Endodermal cell (in vitro differentiated cells): Measurements from ENCODE around the gene SAXO1. TPM values are rescaled to one million over a fixed set of nuclear protein-coding genes. Genes with fewer than 3 reads are reported as not detected.

Source experiments
- DNase-seq: peaks from one replicate; pipeline ENCODE4 v3.0.0-alpha.2; 2017
- H3K27ac ChIP-seq: 2 replicates; pipeline ENCODE4 v1.5.1; 2013; ENCODE audit warnings: mild to moderate bottlenecking, low read depth, low read length, moderate library complexity
- H3K27me3 ChIP-seq: 2 replicates; pipeline ENCODE4 v1.6.1; 2013; ENCODE audit warnings: mild to moderate bottlenecking, low read length, moderate library complexity; ENCODE audit not compliant: insufficient read depth, control insufficient read depth, poor library complexity, severe bottlenecking
- H3K36me3 ChIP-seq: 2 replicates; pipeline ENCODE4 v1.7.0; 2013; ENCODE audit warnings: mild to moderate bottlenecking, low read length, moderate library complexity; ENCODE audit not compliant: control insufficient read depth, insufficient read depth
- H3K4me1 ChIP-seq: one replicate; pipeline ENCODE4 v1.7.0; 2013; ENCODE audit warnings: low read length; ENCODE audit not compliant: control insufficient read depth, insufficient read depth
- H3K4me3 ChIP-seq: 2 replicates; pipeline ENCODE4 v1.5.1; 2013; ENCODE audit warnings: mild to moderate bottlenecking, low read length, moderate library complexity
- H3K9ac ChIP-seq: 2 replicates; pipeline ENCODE4 v1.6.1; 2013; ENCODE audit warnings: mild to moderate bottlenecking, low read length, moderate library complexity; ENCODE audit not compliant: poor library complexity, severe bottlenecking; ENCODE audit errors: extremely low read depth
- H3K9me3 ChIP-seq: 2 replicates; pipeline ENCODE4 v1.6.1; 2013; ENCODE audit warnings: mild to moderate bottlenecking, low read length, moderate library complexity; ENCODE audit not compliant: control insufficient read depth
- H3K27ac Mint-ChIP-seq: 2 replicates; pipeline ENCODE4 v1.8.0; 2020; ENCODE audit warnings: mixed read lengths
- H3K27me3 Mint-ChIP-seq: 2 replicates; pipeline ENCODE4 v1.8.0; 2021; ENCODE audit warnings: mild to moderate bottlenecking, mixed read lengths; ENCODE audit not compliant: insufficient read depth
- H3K36me3 Mint-ChIP-seq: 2 replicates; pipeline ENCODE4 v1.8.0; 2020; ENCODE audit warnings: low read depth, mixed read lengths
- H3K4me1 Mint-ChIP-seq: 2 replicates; pipeline ENCODE4 v1.8.0; 2020; ENCODE audit warnings: mixed read lengths
- H3K4me3 Mint-ChIP-seq: 2 replicates; pipeline ENCODE4 v1.8.0; 2020; ENCODE audit warnings: mild to moderate bottlenecking, moderate library complexity, mixed read lengths
- H3K9me3 Mint-ChIP-seq: 2 replicates; pipeline ENCODE4 v1.8.0; 2020; ENCODE audit warnings: mild to moderate bottlenecking, mixed read lengths
- WGBS, 2 experiments: methylation state at CpG; one replicate each; pipeline versions ENCODE4 v1.1.5 to v1.1.7; 2013; ENCODE audit warnings: missing lambda C conversion rate in 2 of 2, mixed read lengths in 1 of 2; ENCODE audit not compliant: insufficient coverage in 1 of 2, insufficient read length in 1 of 2; 5-methylcytosine and 5-hydroxymethylcytosine counted together
- total RNA-seq, 2 donors: library from RNA; stranded (reverse); fragmentation: NEBNext Ultra II Directional in 1 of 2; extraction: Animal tissue kit (Norgen Biotek cat#: 25700) in 1 of 2; gene quantifications; 2 replicates in 1 of 2; 3 replicates in 1 of 2; pipeline ENCODE4 v1.2.1, GENCODE V29; 2021
- TF ChIP-seq, protein P1 (sequence below): fragments of 200-600 bp; sonication (generic); conservative IDR thresholded peaks from 2 replicates; pipeline ENCODE4 v1.5.0; 2021; ENCODE audit warnings: antibody characterized with exemption, mild to moderate bottlenecking

SAXO1 gene
- total RNA-seq, 2 donors from 2014 or later = 0.04 to 1.2 TPM

DNA sequence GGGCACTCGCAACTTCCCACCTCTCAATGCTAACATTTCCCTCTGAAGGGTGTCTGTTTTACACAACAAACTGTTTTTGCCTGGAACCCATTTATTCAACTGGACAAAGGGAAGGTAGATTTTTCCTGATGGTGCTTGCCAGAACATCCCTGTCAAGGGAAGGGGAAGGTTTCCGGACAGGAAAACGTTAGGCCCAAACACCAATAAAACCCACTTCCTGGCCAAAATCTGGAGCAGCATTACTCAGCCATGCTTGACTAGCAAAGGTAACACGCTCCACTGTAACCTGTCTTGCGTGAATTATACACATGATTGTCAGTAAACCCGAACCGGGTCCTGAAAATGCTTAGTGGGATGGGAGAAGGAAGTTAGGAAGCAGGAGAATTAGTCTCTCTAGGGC, 90.2 kb downstream of the SAXO1 start:
- Mint-ChIP-seq H3K36me3 (no peaks in the 10 kb centered on the region), H3K4me1 (no peaks in the 10 kb centered on the region), H3K27ac (no peak overlapping the region), H3K9me3 (no peaks in the 10 kb centered on the region), H3K4me3 (no peak overlapping the region), H3K27me3 (no peaks in the 10 kb centered on the region)
- Histone ChIP-seq H3K36me3 (no peaks in the 10 kb centered on the region), H3K27me3 (no peaks in the 10 kb centered on the region), H3K9me3 (no peaks in the 10 kb centered on the region), H3K9ac (no peak overlapping the region), H3K27ac (no peak overlapping the region), H3K4me1 (no peaks in the 10 kb centered on the region), H3K4me3 (no peak overlapping the region)
- WGBS, 2 experiments = 90 to 96% methylated on average over 5 to 7 of the region's 7 CpGs
- DNase-seq = no peak
- TF ChIP-seq, protein P1, sequence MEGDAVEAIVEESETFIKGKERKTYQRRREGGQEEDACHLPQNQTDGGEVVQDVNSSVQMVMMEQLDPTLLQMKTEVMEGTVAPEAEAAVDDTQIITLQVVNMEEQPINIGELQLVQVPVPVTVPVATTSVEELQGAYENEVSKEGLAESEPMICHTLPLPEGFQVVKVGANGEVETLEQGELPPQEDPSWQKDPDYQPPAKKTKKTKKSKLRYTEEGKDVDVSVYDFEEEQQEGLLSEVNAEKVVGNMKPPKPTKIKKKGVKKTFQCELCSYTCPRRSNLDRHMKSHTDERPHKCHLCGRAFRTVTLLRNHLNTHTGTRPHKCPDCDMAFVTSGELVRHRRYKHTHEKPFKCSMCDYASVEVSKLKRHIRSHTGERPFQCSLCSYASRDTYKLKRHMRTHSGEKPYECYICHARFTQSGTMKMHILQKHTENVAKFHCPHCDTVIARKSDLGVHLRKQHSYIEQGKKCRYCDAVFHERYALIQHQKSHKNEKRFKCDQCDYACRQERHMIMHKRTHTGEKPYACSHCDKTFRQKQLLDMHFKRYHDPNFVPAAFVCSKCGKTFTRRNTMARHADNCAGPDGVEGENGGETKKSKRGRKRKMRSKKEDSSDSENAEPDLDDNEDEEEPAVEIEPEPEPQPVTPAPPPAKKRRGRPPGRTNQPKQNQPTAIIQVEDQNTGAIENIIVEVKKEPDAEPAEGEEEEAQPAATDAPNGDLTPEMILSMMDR = no peak

- no peaks in the 10 kb centered on the region for H3K4me1 ChIP-seq
- 95 to 96% methylated on average over 8 of the region's 8 CpGs for WGBS, 2 experiments
- H3K9me3 ChIP-seq = no peaks in the 10 kb centered on the region
- DNase-seq = no peak
- Mint-ChIP-seq H3K36me3 (no peaks in the 10 kb centered on the region), H3K4me3 (no peak overlapping the region), H3K9me3 (no peaks in the 10 kb centered on the region), H3K27me3 (no peaks in the 10 kb centered on the region), H3K4me1 (no peaks in the 10 kb centered on the region), H3K27ac (no peak overlapping the region)
- H3K4me3 ChIP-seq = no peak overlapping the region
- H3K36me3 ChIP-seq = no peaks in the 10 kb centered on the region
- no peaks in the 10 kb centered on the region for H3K27me3 ChIP-seq
- TF ChIP-seq, protein P1 = no peak
- no peak overlapping the region for H3K9ac ChIP-seq
- H3K27ac ChIP-seq = no peak overlapping the region
These were observed 91.8 kb downstream of the SAXO1 start for GRCh38 chr9:18941060-18941740.

- no peak for DNase-seq
- WGBS, 2 experiments = 88 to 92% methylated on average over 4 to 5 of the region's 5 CpGs
- Histone ChIP-seq H3K4me1 (no peaks in the 10 kb centered on the region), H3K36me3 (no peaks in the 10 kb centered on the region), H3K9me3 (no peaks in the 10 kb centered on the region), H3K27me3 (no peaks in the 10 kb centered on the region), H3K4me3 (no peak overlapping the region), H3K9ac (no peak overlapping the region), H3K27ac (no peak overlapping the region)
- TF ChIP-seq, protein P1 = no peak
- H3K36me3 Mint-ChIP-seq = no peaks in the 10 kb centered on the region
- H3K9me3 Mint-ChIP-seq = no peaks in the 10 kb centered on the region
- H3K27ac Mint-ChIP-seq = no peak overlapping the region
- no peaks in the 10 kb centered on the region for H3K27me3 Mint-ChIP-seq
- H3K4me3 Mint-ChIP-seq = no peak overlapping the region
- H3K4me1 Mint-ChIP-seq = no peaks in the 10 kb centered on the region
These were observed 93.1 kb downstream of the SAXO1 start for GRCh38 chr9:18939943-18940342.
